Spleen (tissue), 7 donors: Measurements from ENCODE around the gene LUZP4.

ENCODE experiments used
- POLR2A ChIP-seq, 3 donors: fragments of 450-650 bp; IDR thresholded peaks; one replicate each; pipeline ENCODE4 v1.5.1; 2017; ENCODE audit warnings: antibody characterized with exemption in 3 of 3, mild to moderate bottlenecking in 1 of 3
- TF ChIP-seq, protein P1 (sequence below), 11 experiments: fragments of 200-600 bp in 7 of 11; fragments of 450-650 bp in 4 of 11; sonication (generic) in 4 of 11; IDR thresholded peaks in 8 of 11; conservative IDR thresholded peaks in 3 of 11; 1 replicate in 7 of 11; 2 replicates in 4 of 11; pipeline versions ENCODE4 v1.4.0 to v1.8.0; 2016 to 2021; ENCODE audit warnings: antibody characterized with exemption in 11 of 11, inconsistent platforms in 4 of 11, mild to moderate bottlenecking in 1 of 11
- donor health status: DM: no; HTN: no; CAD: no; lungs with moderate emphysema.
- donor health status: DM: no; HTN: no; CAD: no.
- donor health status: DM: no; HTN: no; CAD: no.

DNA sequence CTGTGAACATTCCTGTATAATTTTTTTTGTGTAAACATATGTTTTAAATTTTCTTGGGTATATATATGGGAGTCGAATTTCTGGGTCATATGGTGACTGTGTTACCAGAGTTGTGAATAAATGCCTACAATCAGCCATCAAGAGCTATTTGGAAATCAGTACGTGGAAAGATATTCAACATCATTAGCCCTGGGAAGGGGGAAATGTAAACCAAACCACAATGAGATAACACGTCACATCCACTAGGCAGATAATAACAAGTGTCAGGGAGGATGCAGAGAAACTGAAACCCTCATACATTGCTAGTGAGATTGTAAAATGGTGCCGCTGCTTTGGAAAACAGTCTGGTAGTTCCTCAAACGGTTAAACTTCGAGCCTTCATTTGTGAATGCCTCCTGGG lies 43.9 kb downstream of the LUZP4 start:
- TF ChIP-seq, protein P1, sequence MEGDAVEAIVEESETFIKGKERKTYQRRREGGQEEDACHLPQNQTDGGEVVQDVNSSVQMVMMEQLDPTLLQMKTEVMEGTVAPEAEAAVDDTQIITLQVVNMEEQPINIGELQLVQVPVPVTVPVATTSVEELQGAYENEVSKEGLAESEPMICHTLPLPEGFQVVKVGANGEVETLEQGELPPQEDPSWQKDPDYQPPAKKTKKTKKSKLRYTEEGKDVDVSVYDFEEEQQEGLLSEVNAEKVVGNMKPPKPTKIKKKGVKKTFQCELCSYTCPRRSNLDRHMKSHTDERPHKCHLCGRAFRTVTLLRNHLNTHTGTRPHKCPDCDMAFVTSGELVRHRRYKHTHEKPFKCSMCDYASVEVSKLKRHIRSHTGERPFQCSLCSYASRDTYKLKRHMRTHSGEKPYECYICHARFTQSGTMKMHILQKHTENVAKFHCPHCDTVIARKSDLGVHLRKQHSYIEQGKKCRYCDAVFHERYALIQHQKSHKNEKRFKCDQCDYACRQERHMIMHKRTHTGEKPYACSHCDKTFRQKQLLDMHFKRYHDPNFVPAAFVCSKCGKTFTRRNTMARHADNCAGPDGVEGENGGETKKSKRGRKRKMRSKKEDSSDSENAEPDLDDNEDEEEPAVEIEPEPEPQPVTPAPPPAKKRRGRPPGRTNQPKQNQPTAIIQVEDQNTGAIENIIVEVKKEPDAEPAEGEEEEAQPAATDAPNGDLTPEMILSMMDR (IDR thresholded peaks at IDR 0.05 in 8 of 11, conservative IDR thresholded peaks at IDR 0.05 in 3 of 11), result no peak
- no peak for TF ChIP-seq POLR2A (IDR thresholded peaks at IDR 0.05)
